HG03064 (cell line): ENCODE data around the gene C1QTNF6.
A peak's percentile ranks its signal among the peaks of the same experiment; 100 is the strongest.

Experiments used
- ATAC-seq: cut with Tn5 transposase; IDR thresholded peaks from one replicate; pipeline ENCODE4 v1.9.1; 2021; ENCODE audit warnings: low read depth; ENCODE audit not compliant: unreplicated experiment

C1QTNF6 gene

GRCh38 chr22:37224757-37225420 is 36.8 kb upstream of the C1QTNF6 start:
- no peak for ATAC-seq

- no peak for ATAC-seq
These were observed 36.0 kb upstream of the C1QTNF6 start for GRCh38 chr22:37223965-37224551.

- ATAC-seq, result no peak
These were observed 34.5 kb upstream of the C1QTNF6 start for GRCh38 chr22:37222440-37222971.

- ATAC-seq, result no peak
These were observed 33.6 kb upstream of the C1QTNF6 start for GRCh38 chr22:37221424-37222333.

- no peak for ATAC-seq
These were observed 32.5 kb upstream of the C1QTNF6 start for GRCh38 chr22:37220543-37220981.

- peak; percentile 16 for ATAC-seq
These were observed 31.5 kb upstream of the C1QTNF6 start for GRCh38 chr22:37219533-37219932.

GRCh38 chr22:37218771-37219411 is 30.8 kb upstream of the C1QTNF6 start:
- peak; percentile 65 for ATAC-seq

GRCh38 chr22:37218399-37218770 is 30.3 kb upstream of the C1QTNF6 start:
- no peak for ATAC-seq

- ATAC-seq, result no peak
These were observed 27.8 kb upstream of the C1QTNF6 start for GRCh38 chr22:37215890-37216289.

- ATAC-seq, result no peak
These were observed 26.6 kb upstream of the C1QTNF6 start for GRCh38 chr22:37214731-37215030.

- no peak for ATAC-seq
These were observed 26.1 kb upstream of the C1QTNF6 start for GRCh38 chr22:37213941-37214730.

GRCh38 chr22:37213218-37213855 is 25.3 kb upstream of the C1QTNF6 start:
- ATAC-seq, result no peak

- ATAC-seq, result no peak
These were observed 24.3 kb upstream of the C1QTNF6 start, which contains the start of gene SSTR3 for GRCh38 chr22:37212174-37212906. Gene SSTR3 (minus strand): TSS chr22:37212477. CDS start chr22:37207803, 4,674 bp downstream.

GRCh38 chr22:37211866-37212173 is 23.8 kb upstream of the C1QTNF6 start:
- no peak for ATAC-seq

GRCh38 chr22:37211075-37211865 is 23.2 kb upstream of the C1QTNF6 start:
- ATAC-seq, result no peak

GRCh38 chr22:37210041-37210803 is 22.2 kb upstream of the C1QTNF6 start:
- ATAC-seq, result no peak

GRCh38 chr22:37209140-37209845 is 21.2 kb upstream of the C1QTNF6 start:
- ATAC-seq, result no peak
